GM18505 (cell line): Measurements from ENCODE around the gene TDG.
A peak's percentile ranks its signal among the peaks of the same experiment; 100 is the strongest.

Source experiments
- ATAC-seq: cut with Tn5 transposase; IDR thresholded peaks from one replicate; pipeline ENCODE4 v1.9.1; 2021; ENCODE audit not compliant: unreplicated experiment
- POLR2A ChIP-seq: IDR thresholded peaks from 4 replicates; pipeline ENCODE4 v1.6.1; 2011; ENCODE audit warnings: borderline replicate concordance; ENCODE audit not compliant: insufficient read depth, insufficient read length; ENCODE audit errors: extremely low read depth

The TDG gene

DNA sequence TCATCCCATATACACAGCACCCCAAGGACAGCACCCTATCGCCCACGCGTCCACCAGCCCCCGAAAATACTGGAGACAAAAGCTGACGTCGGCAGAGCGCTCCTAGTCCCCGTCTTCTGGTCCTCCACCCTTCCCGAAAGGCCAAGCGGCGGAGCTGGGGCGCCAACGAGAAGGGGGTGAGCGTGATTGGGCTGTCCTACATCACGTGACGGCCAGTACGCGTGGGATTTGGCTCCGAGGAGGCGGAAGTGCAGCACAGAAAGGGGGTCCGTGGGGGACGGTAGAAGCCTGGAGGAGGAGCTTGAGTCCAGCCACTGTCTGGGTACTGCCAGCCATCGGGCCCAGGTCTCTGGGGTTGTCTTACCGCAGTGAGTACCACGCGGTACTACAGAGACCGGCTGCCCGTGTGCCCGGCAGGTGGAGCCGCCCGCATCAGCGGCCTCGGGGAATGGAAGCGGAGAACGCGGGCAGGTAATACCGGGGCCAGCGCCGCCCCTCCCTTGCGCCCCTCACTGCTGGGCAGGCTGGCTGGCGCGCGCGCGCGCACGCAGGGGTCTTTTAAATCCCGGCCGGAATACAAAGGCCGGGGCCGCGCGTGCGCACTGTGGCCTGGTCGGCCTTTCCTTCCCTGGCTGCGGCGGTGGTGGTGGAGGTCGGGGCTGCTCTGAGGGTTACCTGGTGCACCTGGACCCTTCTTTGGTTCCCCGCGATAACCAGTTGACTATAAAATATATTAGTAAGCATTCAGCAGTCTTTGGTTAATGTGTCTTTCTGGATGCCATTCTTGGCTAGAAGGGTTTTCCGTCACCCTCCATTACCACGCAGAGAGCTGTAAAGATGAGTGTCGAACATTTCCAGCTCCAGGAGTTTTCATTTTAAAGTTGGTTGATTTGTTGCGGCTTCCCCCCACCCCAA is at the start of gene TDG:
Gene TDG, plus strand, starts transcription at position 283 of the 915 bp plus-strand sequence. Its CDS starts 166 bp downstream, at position 449.
- peak; percentile 90 for TF ChIP-seq POLR2A
- peak; percentile 91 for ATAC-seq

- ATAC-seq, result no peak
- TF ChIP-seq POLR2A, result no peak
Measured at GRCh38 chr12:103917873-103918272, 47.8 kb upstream of the TDG start.

- ATAC-seq, result peak; percentile 32
- TF ChIP-seq POLR2A, result peak; percentile 75
Measured at GRCh38 chr12:103924761-103925641, 40.7 kb upstream of the TDG start.

- ATAC-seq, result peak; percentile 15
- TF ChIP-seq POLR2A, result no peak
Measured at GRCh38 chr12:103928682-103929045, 37.0 kb upstream of the TDG start.

- peak; percentile 17 for ATAC-seq
- TF ChIP-seq POLR2A, result peak; percentile 65
Measured at GRCh38 chr12:103929046-103929783, 36.5 kb upstream of the TDG start.

DNA sequence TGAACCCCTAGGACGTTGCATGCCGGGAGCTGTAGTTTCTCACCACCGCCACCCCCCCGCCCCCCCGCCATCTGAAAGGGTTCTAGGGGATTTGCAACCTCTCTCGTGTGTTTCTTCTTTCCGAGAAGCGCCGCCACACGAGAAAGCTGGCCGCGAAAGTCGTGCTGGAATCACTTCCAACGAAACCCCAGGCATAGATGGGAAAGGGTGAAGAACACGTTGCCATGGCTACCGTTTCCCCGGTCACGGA is 36.0 kb upstream of the TDG start:
- ATAC-seq, result no peak
- TF ChIP-seq POLR2A, result no peak

DNA sequence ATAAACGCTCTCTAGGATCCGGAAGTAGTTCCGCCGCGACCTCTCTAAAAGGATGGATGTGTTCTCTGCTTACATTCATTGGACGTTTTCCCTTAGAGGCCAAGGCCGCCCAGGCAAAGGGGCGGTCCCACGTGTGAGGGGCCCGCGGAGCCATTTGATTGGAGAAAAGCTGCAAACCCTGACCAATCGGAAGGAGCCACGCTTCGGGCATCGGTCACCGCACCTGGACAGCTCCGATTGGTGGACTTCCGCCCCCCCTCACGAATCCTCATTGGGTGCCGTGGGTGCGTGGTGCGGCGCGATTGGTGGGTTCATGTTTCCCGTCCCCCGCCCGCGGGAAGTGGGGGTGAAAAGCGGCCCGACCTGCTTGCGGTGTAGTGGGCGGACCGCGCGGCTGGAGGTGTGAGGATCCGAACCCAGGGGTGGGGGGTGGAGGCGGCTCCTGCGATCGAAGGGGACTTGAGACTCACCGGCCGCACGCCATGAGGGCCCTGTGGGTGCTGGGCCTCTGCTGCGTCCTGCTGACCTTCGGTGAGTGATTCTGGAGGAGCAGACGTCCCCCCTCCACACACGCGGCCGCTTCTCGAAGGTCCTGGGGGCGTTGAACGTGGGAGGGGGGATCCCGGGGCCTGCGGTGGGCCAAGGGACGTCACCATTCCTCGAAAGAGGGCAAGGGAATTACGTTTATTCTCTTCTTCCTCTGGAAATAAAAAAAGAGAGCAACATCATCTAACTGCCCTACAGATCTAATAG is 35.5 kb upstream of the TDG start, which contains the start of gene HSP90B1:
Gene HSP90B1, plus strand, starts transcription at position 377 of the 753 bp plus-strand sequence. Its CDS starts 106 bp downstream, at position 483.
- ATAC-seq, result peak; percentile 62
- TF ChIP-seq POLR2A, result peak; percentile 95

- ATAC-seq, result no peak
- no peak for TF ChIP-seq POLR2A
Measured at GRCh38 chr12:103930787-103931735, 34.6 kb upstream of the TDG start.

- TF ChIP-seq POLR2A, result no peak
Measured at GRCh38 chr12:103933237-103933636, 32.4 kb upstream of the TDG start.

GRCh38 chr12:103936679-103937078 is 29.0 kb upstream of the TDG start:
- TF ChIP-seq POLR2A, result no peak
- no peak for ATAC-seq

More at GRCh38 chr12:103933237-103933636, 32.4 kb upstream of the TDG start:
- no peak for ATAC-seq

- ATAC-seq, result no peak
- TF ChIP-seq POLR2A, result no peak
Measured at GRCh38 chr12:103944964-103945363, 20.7 kb upstream of the TDG start.
